ENCODE data around the gene CCDC12. TPM values are rescaled to one million over a fixed set of nuclear protein-coding genes. Genes with fewer than 3 reads are reported as not detected.

CCDC12 gene
- total RNA-seq, 1 experiment from 2014 or later = 46.5 TPM

DNA sequence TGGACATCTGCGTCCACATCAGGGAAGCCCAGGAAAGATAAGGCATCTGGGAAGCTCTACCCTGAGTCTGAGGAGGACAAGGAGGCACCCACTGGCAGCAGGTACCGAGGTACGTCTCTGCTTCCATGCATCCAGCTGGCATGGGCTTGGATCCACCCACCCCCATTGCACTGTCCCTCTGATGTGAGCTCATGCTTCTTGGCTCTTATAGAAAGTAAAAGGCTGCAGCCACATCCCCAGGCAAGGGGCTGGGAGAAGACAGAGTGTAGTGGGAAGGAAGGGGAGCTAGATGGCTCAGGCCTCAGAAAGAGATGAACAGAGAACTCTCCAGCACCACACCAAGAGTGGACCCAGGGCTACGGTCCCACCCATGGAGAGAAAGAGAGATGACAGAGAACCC, 80.8 kb downstream of the CCDC12 start:
- H3K4me2 ChIP-seq (ENCODE audit: low read length) = no peak overlapping the region
- no peaks in the 10 kb centered on the region for H3K9me3 ChIP-seq (ENCODE audit: control insufficient read depth in 1 of 2, insufficient read depth in 1 of 2, low read depth in 1 of 2, low read length in 2 of 2)
- H3K27me3 ChIP-seq (ENCODE audit: insufficient read depth, low read length) = no peaks in the 10 kb centered on the region
- H3K9ac ChIP-seq (ENCODE audit: low read length) = no peak overlapping the region
- no peaks in the 10 kb centered on the region for H4K20me1 ChIP-seq (ENCODE audit: insufficient read depth)
- no peaks in the 10 kb centered on the region for H3K79me2 ChIP-seq (ENCODE audit: insufficient read depth, low read length)
- no peaks in the 10 kb centered on the region for H3K36me3 ChIP-seq (ENCODE audit: control insufficient read depth in 1 of 2, insufficient read depth in 2 of 2, low read length in 2 of 2)
- DNase-seq (ENCODE audit: low read depth, low spot score) = no peak
- H2AFZ ChIP-seq (ENCODE audit: low read depth, low read length, poor library complexity, severe bottlenecking) = no peak overlapping the region
- intact Hi-C loops (cut with micrococcal nuclease) = loop anchor here (1.0 to 5.0 kb wide), 4 partner anchors 29 to 408 kb away; no protein-coding TSS in a partner anchor
- no peak overlapping the region for H3K27ac ChIP-seq (ENCODE audit: low read depth, low read length)
- H3K4me3 ChIP-seq (replicated peaks in 1 of 2; ENCODE audit: low read depth in 1 of 2, low read length in 2 of 2) = no peak overlapping the region
- ChIA-PET POLR2A (no interaction called here), RAD21 (ENCODE audit: low non-redundant PET in 1 of 2, low total read pairs in 2 of 2, uncharacterized antibody in 2 of 2, unreplicated experiment in 2 of 2) (no interaction called here), CTCF (interaction anchor here (0.7 to 2.0 kb wide), 6 partner anchors 14 to 466 kb away, joined by 3 to 7 read pairs (median 4); no protein-coding TSS in a partner anchor)
- BruUV-seq (replicated peaks) = no TSS peak
- no peak for ATAC-seq
- peaks cover 0 to 13% of the 10 kb centered on the region in 2 experiments; a peak in 2 of 4 replicates for H3K4me1 ChIP-seq (ENCODE audit: control insufficient read depth in 1 of 2, insufficient read depth in 2 of 2, low read length in 2 of 2)
- TF ChIP-seq EGR1 (IDR thresholded peaks at IDR 0.05; ENCODE audit: low read depth) = no peak
- TF ChIP-seq JUND (IDR thresholded peaks at IDR 0.05) = no peak
- no peak for TF ChIP-seq SIN3A (IDR thresholded peaks at IDR 0.05; ENCODE audit: low read depth)
- no peak for TF ChIP-seq MAX (IDR thresholded peaks at IDR 0.05)
- TF ChIP-seq ZFX (IDR thresholded peaks at IDR 0.05) = no peak
- H3K9me2 ChIP-seq (ENCODE audit: insufficient read depth) = no peaks in the 10 kb centered on the region

DNA sequence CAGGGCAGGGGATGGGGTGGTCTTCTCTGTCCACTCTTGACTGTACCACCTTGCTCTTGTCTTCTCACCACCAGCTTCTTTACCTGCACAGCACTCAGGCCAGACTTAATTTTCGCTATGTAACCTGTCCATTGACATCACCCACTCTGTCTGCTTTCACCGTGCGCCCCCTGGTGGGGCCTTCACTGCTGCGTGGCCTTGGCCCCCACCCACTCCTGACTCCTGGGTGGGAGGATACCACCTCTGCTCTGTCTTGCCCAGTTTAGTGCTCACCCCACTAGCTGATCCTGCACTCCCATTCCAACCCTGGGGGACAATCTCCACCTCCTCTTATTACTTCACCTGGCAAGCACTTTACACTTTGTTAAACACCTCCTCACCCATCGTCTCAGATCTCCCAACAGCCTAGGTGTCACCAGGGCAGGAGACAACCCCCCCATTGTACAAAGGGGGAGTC, 81.3 kb downstream of the CCDC12 start:
- Histone ChIP-seq H2AFZ (ENCODE audit: low read depth, low read length, poor library complexity, severe bottlenecking) (no peak overlapping the region), H3K36me3 (ENCODE audit: control insufficient read depth in 1 of 2, insufficient read depth in 2 of 2, low read length in 2 of 2) (no peaks in the 10 kb centered on the region), H3K4me1 (ENCODE audit: control insufficient read depth in 1 of 2, insufficient read depth in 2 of 2, low read length in 2 of 2) (peaks cover 0 to 13% of the 10 kb centered on the region in 2 experiments; a peak in 2 of 4 replicates), H3K9ac (ENCODE audit: low read length) (no peak overlapping the region), H3K4me3 (replicated peaks in 1 of 2; ENCODE audit: low read depth in 1 of 2, low read length in 2 of 2) (no peak overlapping the region), H3K9me2 (ENCODE audit: insufficient read depth) (no peaks in the 10 kb centered on the region), H3K4me2 (ENCODE audit: low read length) (no peak overlapping the region), H3K27ac (ENCODE audit: low read depth, low read length) (no peak overlapping the region), H3K27me3 (ENCODE audit: insufficient read depth, low read length) (no peaks in the 10 kb centered on the region), H3K9me3 (ENCODE audit: control insufficient read depth in 1 of 2, insufficient read depth in 1 of 2, low read depth in 1 of 2, low read length in 2 of 2) (no peaks in the 10 kb centered on the region), H3K79me2 (ENCODE audit: insufficient read depth, low read length) (no peaks in the 10 kb centered on the region), H4K20me1 (ENCODE audit: insufficient read depth) (no peaks in the 10 kb centered on the region)
- RAD21 ChIA-PET (ENCODE audit: low non-redundant PET in 1 of 2, low total read pairs in 2 of 2, uncharacterized antibody in 2 of 2, unreplicated experiment in 2 of 2) = interaction anchor here in 1 of 2 experiments (1.0 kb wide), 1 partner anchor 429 kb away, joined by 3 read pairs; no protein-coding TSS in a partner anchor
- POLR2A ChIA-PET = no interaction called here
- DNase-seq (ENCODE audit: low read depth, low spot score) = peak; percentile 37
- ATAC-seq = peak; percentile 67
- CTCF ChIA-PET = interaction anchor here (0.6 to 2.0 kb wide), 8 partner anchors 14 to 529 kb away, joined by 3 to 7 read pairs (median 4); no protein-coding TSS in a partner anchor
- no TSS peak for BruUV-seq (replicated peaks)
- no peak for TF ChIP-seq CBX3 (IDR thresholded peaks at IDR 0.05; ENCODE audit: low read depth)
- no peak for TF ChIP-seq TCF7L2 (IDR thresholded peaks at IDR 0.05; ENCODE audit: borderline replicate concordance, extremely low read depth, insufficient read depth, insufficient read length)
- TF ChIP-seq, protein P1, sequence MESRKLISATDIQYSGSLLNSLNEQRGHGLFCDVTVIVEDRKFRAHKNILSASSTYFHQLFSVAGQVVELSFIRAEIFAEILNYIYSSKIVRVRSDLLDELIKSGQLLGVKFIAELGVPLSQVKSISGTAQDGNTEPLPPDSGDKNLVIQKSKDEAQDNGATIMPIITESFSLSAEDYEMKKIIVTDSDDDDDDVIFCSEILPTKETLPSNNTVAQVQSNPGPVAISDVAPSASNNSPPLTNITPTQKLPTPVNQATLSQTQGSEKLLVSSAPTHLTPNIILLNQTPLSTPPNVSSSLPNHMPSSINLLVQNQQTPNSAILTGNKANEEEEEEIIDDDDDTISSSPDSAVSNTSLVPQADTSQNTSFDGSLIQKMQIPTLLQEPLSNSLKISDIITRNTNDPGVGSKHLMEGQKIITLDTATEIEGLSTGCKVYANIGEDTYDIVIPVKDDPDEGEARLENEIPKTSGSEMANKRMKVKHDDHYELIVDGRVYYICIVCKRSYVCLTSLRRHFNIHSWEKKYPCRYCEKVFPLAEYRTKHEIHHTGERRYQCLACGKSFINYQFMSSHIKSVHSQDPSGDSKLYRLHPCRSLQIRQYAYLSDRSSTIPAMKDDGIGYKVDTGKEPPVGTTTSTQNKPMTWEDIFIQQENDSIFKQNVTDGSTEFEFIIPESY (IDR thresholded peaks at IDR 0.05; ENCODE audit: extremely low read depth, insufficient replicate concordance, low read length) = no peak
- no peak for TF ChIP-seq SIN3A (IDR thresholded peaks at IDR 0.05; ENCODE audit: low read depth)
- TF ChIP-seq RAD21 (IDR thresholded peaks at IDR 0.05; ENCODE audit: low read depth) = peak; percentile 88
- TF ChIP-seq ATF3 (IDR thresholded peaks at IDR 0.05) = no peak
- no peak for TF ChIP-seq EZH2phosphoT487 (IDR thresholded peaks at IDR 0.05; ENCODE audit: borderline replicate concordance)
- no peak for TF ChIP-seq POLR2AphosphoS5 (IDR thresholded peaks at IDR 0.05; ENCODE audit: low read depth, low read length)
- TF ChIP-seq EZH2 (IDR thresholded peaks at IDR 0.05) = no peak
- peak; percentile 37 for TF ChIP-seq YY1 (IDR thresholded peaks at IDR 0.05; ENCODE audit: extremely low read depth, insufficient replicate concordance, low read depth, low read length)
- TF ChIP-seq, protein P2, sequence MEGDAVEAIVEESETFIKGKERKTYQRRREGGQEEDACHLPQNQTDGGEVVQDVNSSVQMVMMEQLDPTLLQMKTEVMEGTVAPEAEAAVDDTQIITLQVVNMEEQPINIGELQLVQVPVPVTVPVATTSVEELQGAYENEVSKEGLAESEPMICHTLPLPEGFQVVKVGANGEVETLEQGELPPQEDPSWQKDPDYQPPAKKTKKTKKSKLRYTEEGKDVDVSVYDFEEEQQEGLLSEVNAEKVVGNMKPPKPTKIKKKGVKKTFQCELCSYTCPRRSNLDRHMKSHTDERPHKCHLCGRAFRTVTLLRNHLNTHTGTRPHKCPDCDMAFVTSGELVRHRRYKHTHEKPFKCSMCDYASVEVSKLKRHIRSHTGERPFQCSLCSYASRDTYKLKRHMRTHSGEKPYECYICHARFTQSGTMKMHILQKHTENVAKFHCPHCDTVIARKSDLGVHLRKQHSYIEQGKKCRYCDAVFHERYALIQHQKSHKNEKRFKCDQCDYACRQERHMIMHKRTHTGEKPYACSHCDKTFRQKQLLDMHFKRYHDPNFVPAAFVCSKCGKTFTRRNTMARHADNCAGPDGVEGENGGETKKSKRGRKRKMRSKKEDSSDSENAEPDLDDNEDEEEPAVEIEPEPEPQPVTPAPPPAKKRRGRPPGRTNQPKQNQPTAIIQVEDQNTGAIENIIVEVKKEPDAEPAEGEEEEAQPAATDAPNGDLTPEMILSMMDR (IDR thresholded peaks at IDR 0.05 in 2 of 3, conservative IDR thresholded peaks at IDR 0.05 in 1 of 3; ENCODE audit: borderline replicate concordance in 1 of 3, insufficient read depth in 1 of 3, low read depth in 2 of 3, low read length in 2 of 3) = peak; percentile 90 to 95 (median 92)
- intact Hi-C loops (cut with micrococcal nuclease) = loop anchor here (1.0 to 5.0 kb wide), 4 partner anchors 29 to 408 kb away; no protein-coding TSS in a partner anchor
